HepG2 (cell line): ENCODE data around the gene PEBP1. TPM values are rescaled to one million over a fixed set of nuclear protein-coding genes. Genes with fewer than 3 reads are reported as not detected.

Experiments used
- AFF4 ChIP-seq: sonication (generic); formaldehyde crosslinking; IDR thresholded peaks from 2 replicates; pipeline ENCODE4 v1.4.0; 2020; ENCODE audit warnings: missing genetic modification reagents
- ELF3 ChIP-seq: IDR thresholded peaks from 2 replicates; pipeline ENCODE4 v1.6.1; 2016; ENCODE audit warnings: missing genetic modification reagents, missing compliant biosample characterization
- FOXK1 ChIP-seq: sonication (generic); formaldehyde crosslinking; IDR thresholded peaks from 2 replicates; pipeline ENCODE4 v1.4.0; 2020; ENCODE audit warnings: low read depth, missing genetic modification reagents, borderline replicate concordance
- IKZF1 ChIP-seq: fragments of 450-650 bp; IDR thresholded peaks from 2 replicates; pipeline ENCODE4 v1.7.1; 2016
- KDM1A ChIP-seq: IDR thresholded peaks from 2 replicates; pipeline ENCODE4 v1.6.1; 2016; ENCODE audit warnings: missing compliant biosample characterization
- KLF6 ChIP-seq: IDR thresholded peaks from 2 replicates; pipeline ENCODE4 v1.8.0; 2016; ENCODE audit warnings: missing biosample characterization, missing genetic modification reagents
- MIER3 ChIP-seq: IDR thresholded peaks from 2 replicates; pipeline ENCODE4 v1.6.1; 2016; ENCODE audit warnings: missing compliant biosample characterization, borderline replicate concordance
- NR3C1 ChIP-seq: sonication (generic); formaldehyde crosslinking; IDR thresholded peaks from 2 replicates; pipeline ENCODE4 v1.4.0; 2020; ENCODE audit warnings: missing genetic modification reagents
- PITX1 ChIP-seq: sonication (generic); formaldehyde crosslinking; IDR thresholded peaks from 2 replicates; pipeline ENCODE4 v1.5.1; 2020; ENCODE audit warnings: mild to moderate bottlenecking, missing genetic modification reagents
- SOX6 ChIP-seq, 2 experiments: fragments of 450-650 bp in 1 of 2; sonication (generic) in 1 of 2; formaldehyde crosslinking in 1 of 2; IDR thresholded peaks; 2 replicates each; pipeline versions ENCODE4 v1.4.0 to v1.6.1; 2017 to 2020; ENCODE audit warnings: antibody characterized with exemption in 1 of 2, mild to moderate bottlenecking in 1 of 2, missing genetic modification reagents in 1 of 2
- ZKSCAN5 ChIP-seq: sonication (generic); formaldehyde crosslinking; IDR thresholded peaks from 2 replicates; pipeline ENCODE4 v1.5.1; 2020; ENCODE audit warnings: mild to moderate bottlenecking, missing genetic modification reagents
- ZMAT3 ChIP-seq: sonication (generic); formaldehyde crosslinking; conservative IDR thresholded peaks from 2 replicates; pipeline ENCODE4 v1.7.0; 2021; ENCODE audit warnings: missing genetic modification reagents
- ZNF160 ChIP-seq: sonication (generic); formaldehyde crosslinking; IDR thresholded peaks from 2 replicates; pipeline ENCODE4 v1.8.0; 2022; ENCODE audit warnings: mild to moderate bottlenecking, inconsistent platforms, missing genetic modification reagents
- ZNF34 ChIP-seq: sonication (generic); formaldehyde crosslinking; IDR thresholded peaks from 2 replicates; pipeline ENCODE4 v1.4.0; 2020; ENCODE audit warnings: mild to moderate bottlenecking, missing genetic modification reagents, borderline replicate concordance
- ZSCAN21 ChIP-seq: sonication (generic); formaldehyde crosslinking; IDR thresholded peaks from 2 replicates; pipeline ENCODE4 v1.8.0; 2022; ENCODE audit warnings: mild to moderate bottlenecking, missing genetic modification reagents, moderate library complexity, borderline replicate concordance
- polyA plus RNA-seq, 8 experiments: library from polyadenylated mRNA; depleted of rRNA in 3 of 8; stranded (reverse) in 7 of 8; unstranded in 1 of 8; fragments of >200 nt; fragmentation: Illumina TruSeq in 4 of 8; extraction: Trizol in 4 of 8; gene quantifications; 2 replicates each; pipeline versions ENCODE4 v1.2.1 to v1.2.3, GENCODE V29; 2011 to 2016; ENCODE audit warnings: low read depth in 4 of 8, missing spikeins in 1 of 8, mixed read lengths in 1 of 8; ENCODE audit not compliant: insufficient read depth in 1 of 8
- total RNA-seq, 5 experiments: library from RNA; depleted of rRNA; stranded (reverse); fragments of >200 nt; fragmentation: Illumina TruSeq; extraction: Trizol; gene quantifications; 2 replicates each; pipeline ENCODE4 v1.2.3, GENCODE V29; 2016; ENCODE audit warnings: low read depth in 1 of 5
- TF ChIP-seq, protein P1 (sequence below): sonication (generic); formaldehyde crosslinking; IDR thresholded peaks from 2 replicates; pipeline ENCODE4 v1.5.0; 2020; ENCODE audit warnings: mild to moderate bottlenecking, missing genetic modification reagents, borderline replicate concordance
- TF ChIP-seq, protein P2 (sequence below): sonication (generic); formaldehyde crosslinking; IDR thresholded peaks from 2 replicates; pipeline ENCODE4 v1.5.1; 2020; ENCODE audit warnings: missing genetic modification reagents, mild to moderate bottlenecking, borderline replicate concordance

PEBP1 gene
- total and polyA plus RNA-seq, 2 of the 13 experiments (the other 11 are each of a cell fraction or from before 2014, with no cell fraction given) = 538 to 1,505 TPM

DNA sequence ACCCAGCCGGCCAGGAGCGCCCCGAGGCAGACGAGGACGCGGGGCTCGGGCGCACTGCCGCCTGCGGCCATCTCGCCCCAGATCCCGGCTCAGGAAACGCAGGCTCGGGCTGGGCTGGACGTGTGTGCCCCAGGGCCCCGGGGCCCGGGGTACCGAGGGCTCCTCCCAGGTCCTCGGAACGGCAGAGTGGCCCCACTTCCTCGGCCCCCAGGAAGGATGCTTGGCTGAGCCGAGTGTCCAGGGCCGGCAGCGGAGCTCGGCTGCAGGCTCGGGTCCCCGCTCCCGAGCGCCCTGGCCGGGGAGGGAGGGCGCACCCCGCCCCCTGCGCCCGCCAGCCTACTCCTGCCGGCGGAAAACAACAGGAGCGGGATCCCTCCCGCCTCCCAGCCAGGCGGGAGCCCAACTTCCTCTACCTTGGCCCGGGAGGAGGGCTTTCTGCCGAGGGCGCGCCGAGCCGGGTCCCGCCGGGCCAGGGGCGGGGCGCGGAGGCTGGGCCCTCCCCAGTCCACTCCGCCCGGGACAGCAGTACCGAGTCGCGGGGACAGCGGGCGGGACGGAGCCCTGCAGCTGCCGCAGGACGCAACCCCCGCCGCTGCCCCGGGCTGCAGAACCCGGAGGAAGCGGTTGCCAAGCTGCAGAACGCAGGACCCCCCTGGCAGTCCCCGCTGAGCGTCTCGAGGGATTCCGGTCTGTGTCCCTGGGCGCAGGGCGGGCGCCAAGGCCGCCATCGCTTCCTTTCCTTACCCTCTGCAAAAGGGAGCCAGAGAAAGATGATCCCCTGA, 32.1 kb upstream of the PEBP1 start, which contains the start of gene VSIG10 (continued):
- no peak for TF ChIP-seq PITX1
- no peak for TF ChIP-seq AFF4 (CRISPR knock-in tag)
- no peak for TF ChIP-seq ZNF34 (CRISPR knock-in tag)
- no peak for TF ChIP-seq ZKSCAN5 (CRISPR knock-in tag)
- TF ChIP-seq SOX6 (IDR thresholded peaks at IDR 0.05) = no peak
- no peak for TF ChIP-seq SOX6 (CRISPR knock-in tag; IDR thresholded peaks at IDR 0.05)
- TF ChIP-seq ZNF160 (CRISPR knock-in tag) = 0 out of 2 replicates have a peak, but pooled peaks have one; percentile 62
- TF ChIP-seq KDM1A (CRISPR knock-in tag) = no peak
- TF ChIP-seq IKZF1 = no peak
- TF ChIP-seq ELF3 (CRISPR knock-in tag) = peak; percentile 84
- TF ChIP-seq, protein P1, sequence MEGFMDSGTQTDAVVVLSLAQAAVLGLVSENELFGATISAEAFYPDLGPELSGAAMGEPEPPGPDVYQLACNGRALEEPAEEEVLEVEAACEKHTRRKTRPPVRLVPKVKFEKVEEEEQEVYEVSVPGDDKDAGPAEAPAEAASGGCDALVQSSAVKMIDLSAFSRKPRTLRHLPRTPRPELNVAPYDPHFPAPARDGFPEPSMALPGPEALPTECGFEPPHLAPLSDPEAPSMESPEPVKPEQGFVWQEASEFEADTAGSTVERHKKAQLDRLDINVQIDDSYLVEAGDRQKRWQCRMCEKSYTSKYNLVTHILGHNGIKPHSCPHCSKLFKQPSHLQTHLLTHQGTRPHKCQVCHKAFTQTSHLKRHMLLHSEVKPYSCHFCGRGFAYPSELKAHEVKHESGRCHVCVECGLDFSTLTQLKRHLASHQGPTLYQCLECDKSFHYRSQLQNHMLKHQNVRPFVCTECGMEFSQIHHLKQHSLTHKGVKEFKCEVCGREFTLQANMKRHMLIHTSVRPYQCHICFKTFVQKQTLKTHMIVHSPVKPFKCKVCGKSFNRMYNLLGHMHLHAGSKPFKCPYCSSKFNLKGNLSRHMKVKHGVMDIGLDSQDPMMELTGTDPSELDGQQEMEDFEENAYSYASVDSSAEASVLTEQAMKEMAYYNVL (CRISPR knock-in tag) = 0 out of 2 replicates have a peak, but pooled peaks have one; percentile 6
- TF ChIP-seq MIER3 = no peak; the same call in 1 of the 2 replicates
- TF ChIP-seq KLF6 (CRISPR knock-in tag) = 0 out of 2 replicates have a peak, but pooled peaks have one; percentile 23
- peak; percentile 43; the same call in 1 of the 2 replicates for TF ChIP-seq ZSCAN21 (CRISPR knock-in tag)
- 0 out of 2 replicates have a peak, but pooled peaks have one; percentile 40 for TF ChIP-seq FOXK1
- no peak for TF ChIP-seq NR3C1
- TF ChIP-seq, protein P2, sequence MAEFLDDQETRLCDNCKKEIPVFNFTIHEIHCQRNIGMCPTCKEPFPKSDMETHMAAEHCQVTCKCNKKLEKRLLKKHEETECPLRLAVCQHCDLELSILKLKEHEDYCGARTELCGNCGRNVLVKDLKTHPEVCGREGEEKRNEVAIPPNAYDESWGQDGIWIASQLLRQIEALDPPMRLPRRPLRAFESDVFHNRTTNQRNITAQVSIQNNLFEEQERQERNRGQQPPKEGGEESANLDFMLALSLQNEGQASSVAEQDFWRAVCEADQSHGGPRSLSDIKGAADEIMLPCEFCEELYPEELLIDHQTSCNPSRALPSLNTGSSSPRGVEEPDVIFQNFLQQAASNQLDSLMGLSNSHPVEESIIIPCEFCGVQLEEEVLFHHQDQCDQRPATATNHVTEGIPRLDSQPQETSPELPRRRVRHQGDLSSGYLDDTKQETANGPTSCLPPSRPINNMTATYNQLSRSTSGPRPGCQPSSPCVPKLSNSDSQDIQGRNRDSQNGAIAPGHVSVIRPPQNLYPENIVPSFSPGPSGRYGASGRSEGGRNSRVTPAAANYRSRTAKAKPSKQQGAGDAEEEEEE = 0 out of 2 replicates have a peak, but pooled peaks have one; percentile 13
- TF ChIP-seq ZMAT3 = 0 out of 2 replicates have a peak, but pooled peaks have one; percentile 34
